Measurements from ENCODE around the gene IRF4. TPM values are rescaled to one million over a fixed set of nuclear protein-coding genes. Genes with fewer than 3 reads are reported as not detected.

IRF4 gene
- total RNA-seq, 1 experiment from 2014 or later = 0.37 TPM

DNA sequence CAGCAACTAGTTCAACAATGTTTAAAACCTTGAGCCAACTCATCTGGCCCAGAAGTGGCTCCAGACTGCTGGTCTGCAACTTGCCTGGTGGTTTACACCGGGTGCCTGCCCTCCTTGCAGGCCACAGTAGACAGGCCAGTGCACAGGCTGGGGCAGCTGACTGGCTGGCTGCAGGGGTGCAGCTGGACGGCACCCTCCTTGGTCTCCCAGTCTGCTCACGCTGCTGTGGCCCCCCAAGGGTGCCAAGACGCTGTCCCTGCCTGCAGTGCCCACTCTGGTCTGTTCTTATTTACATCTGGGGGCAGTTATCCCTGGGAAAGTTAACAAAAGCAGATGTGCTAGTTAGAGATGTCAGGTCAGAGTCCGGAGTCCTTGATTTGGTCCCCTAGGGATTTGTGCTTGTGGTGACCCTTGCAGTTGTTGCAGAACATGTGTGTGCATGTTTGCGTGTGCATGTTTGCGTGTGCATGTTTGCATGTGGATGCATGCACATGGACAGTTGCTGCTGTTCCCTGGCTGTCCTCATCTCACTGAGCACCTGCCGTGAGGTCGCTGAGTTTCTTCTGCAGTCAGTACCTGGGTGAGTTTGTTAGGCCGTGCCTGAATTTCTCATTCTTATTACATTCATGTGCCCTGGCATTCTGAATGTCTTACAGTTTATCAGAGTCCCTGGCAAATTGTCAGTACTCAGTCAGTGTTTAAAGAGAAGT, 48.2 kb upstream of the IRF4 start:
- H3K4me1 ChIP-seq (ENCODE audit: insufficient read depth, low read length, poor library complexity, severe bottlenecking) = no peaks in the 10 kb centered on the region
- no TSS peak for BruUV-seq (replicated peaks)
- DNase-seq (ENCODE audit: low spot score) = no peak
- H3K36me3 ChIP-seq (ENCODE audit: insufficient read depth, low read length, poor library complexity, severe bottlenecking) = no peaks in the 10 kb centered on the region
- no peak for TF ChIP-seq EZH2 (IDR thresholded peaks at IDR 0.05; ENCODE audit: borderline replicate concordance, low read depth, low read length, poor library complexity, severe bottlenecking)
- TF ChIP-seq, protein P1, sequence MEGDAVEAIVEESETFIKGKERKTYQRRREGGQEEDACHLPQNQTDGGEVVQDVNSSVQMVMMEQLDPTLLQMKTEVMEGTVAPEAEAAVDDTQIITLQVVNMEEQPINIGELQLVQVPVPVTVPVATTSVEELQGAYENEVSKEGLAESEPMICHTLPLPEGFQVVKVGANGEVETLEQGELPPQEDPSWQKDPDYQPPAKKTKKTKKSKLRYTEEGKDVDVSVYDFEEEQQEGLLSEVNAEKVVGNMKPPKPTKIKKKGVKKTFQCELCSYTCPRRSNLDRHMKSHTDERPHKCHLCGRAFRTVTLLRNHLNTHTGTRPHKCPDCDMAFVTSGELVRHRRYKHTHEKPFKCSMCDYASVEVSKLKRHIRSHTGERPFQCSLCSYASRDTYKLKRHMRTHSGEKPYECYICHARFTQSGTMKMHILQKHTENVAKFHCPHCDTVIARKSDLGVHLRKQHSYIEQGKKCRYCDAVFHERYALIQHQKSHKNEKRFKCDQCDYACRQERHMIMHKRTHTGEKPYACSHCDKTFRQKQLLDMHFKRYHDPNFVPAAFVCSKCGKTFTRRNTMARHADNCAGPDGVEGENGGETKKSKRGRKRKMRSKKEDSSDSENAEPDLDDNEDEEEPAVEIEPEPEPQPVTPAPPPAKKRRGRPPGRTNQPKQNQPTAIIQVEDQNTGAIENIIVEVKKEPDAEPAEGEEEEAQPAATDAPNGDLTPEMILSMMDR (conservative IDR thresholded peaks at IDR 0.05; ENCODE audit: low read depth, low read length) = no peak
- peaks cover 14% of the 10 kb centered on the region for H3K9me3 ChIP-seq (ENCODE audit: low read depth, low read length, poor library complexity, severe bottlenecking)
- H3K27me3 ChIP-seq (replicated peaks; ENCODE audit: insufficient read depth, low read depth, low read length, poor library complexity) = no peaks in the 10 kb centered on the region
- H3K4me3 ChIP-seq (ENCODE audit: low read depth, low read length, poor library complexity, severe bottlenecking) = no peak overlapping the region
- H3K27ac ChIP-seq (ENCODE audit: low read depth, low read length, poor library complexity, severe bottlenecking) = no peak overlapping the region
- intact Hi-C loops (cut with micrococcal nuclease; ENCODE audit: unreplicated experiment) = no loop called here
- POLR2A ChIA-PET (ENCODE audit: low non-redundant PET) = no interaction called here
- CTCF ChIA-PET = no interaction called here

GRCh38 chr6:343960-344815, 47.4 kb upstream of the IRF4 start:
- H3K4me3 ChIP-seq (ENCODE audit: low read depth, low read length, poor library complexity, severe bottlenecking) = no peak overlapping the region
- ChIA-PET CTCF (no interaction called here), POLR2A (ENCODE audit: low non-redundant PET) (no interaction called here)
- H3K4me1 ChIP-seq (ENCODE audit: insufficient read depth, low read length, poor library complexity, severe bottlenecking) = no peaks in the 10 kb centered on the region
- no peaks in the 10 kb centered on the region for H3K27me3 ChIP-seq (replicated peaks; ENCODE audit: insufficient read depth, low read depth, low read length, poor library complexity)
- H3K27ac ChIP-seq (ENCODE audit: low read depth, low read length, poor library complexity, severe bottlenecking) = no peak overlapping the region
- no TSS peak for BruUV-seq (replicated peaks)
- no peaks in the 10 kb centered on the region for H3K36me3 ChIP-seq (ENCODE audit: insufficient read depth, low read length, poor library complexity, severe bottlenecking)
- intact Hi-C loops (cut with micrococcal nuclease; ENCODE audit: unreplicated experiment) = no loop called here
- H3K9me3 ChIP-seq (ENCODE audit: low read depth, low read length, poor library complexity, severe bottlenecking) = peaks cover 14% of the 10 kb centered on the region
- DNase-seq (ENCODE audit: low spot score) = no peak
- no peak for TF ChIP-seq EZH2 (IDR thresholded peaks at IDR 0.05; ENCODE audit: borderline replicate concordance, low read depth, low read length, poor library complexity, severe bottlenecking)
- TF ChIP-seq, protein P1 (conservative IDR thresholded peaks at IDR 0.05; ENCODE audit: low read depth, low read length) = no peak

DNA sequence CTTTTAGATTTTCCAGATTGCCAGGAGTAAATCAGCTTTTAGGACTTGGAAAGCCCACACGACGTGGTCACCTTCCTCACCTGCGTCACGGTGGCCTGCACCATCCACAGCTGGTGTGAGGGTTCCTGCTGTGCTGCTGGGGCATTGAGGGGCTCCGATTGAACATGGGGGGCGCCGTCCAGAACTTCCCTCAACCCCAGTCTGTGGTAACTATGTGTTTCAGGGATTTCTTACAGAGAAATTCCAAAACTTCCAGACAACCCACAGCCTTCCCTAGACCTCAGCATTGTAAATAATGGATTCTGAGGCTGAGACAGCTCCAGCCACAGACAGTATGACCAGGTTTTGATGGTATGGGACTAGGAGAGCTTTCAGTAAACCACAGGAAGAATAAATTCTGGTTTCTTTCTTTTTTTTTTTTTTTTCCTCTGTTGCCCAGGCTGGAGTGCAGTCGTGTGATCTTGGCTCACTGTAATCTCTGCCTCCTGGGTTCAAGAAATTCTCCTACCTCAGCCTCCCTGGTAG, 46.7 kb upstream of the IRF4 start:
- H3K27me3 ChIP-seq (replicated peaks; ENCODE audit: insufficient read depth, low read depth, low read length, poor library complexity) = no peaks in the 10 kb centered on the region
- intact Hi-C loops (cut with micrococcal nuclease; ENCODE audit: unreplicated experiment) = no loop called here
- POLR2A ChIA-PET (ENCODE audit: low non-redundant PET) = no interaction called here
- no peak for DNase-seq (ENCODE audit: low spot score)
- BruUV-seq (replicated peaks) = no TSS peak
- TF ChIP-seq, protein P1 (conservative IDR thresholded peaks at IDR 0.05; ENCODE audit: low read depth, low read length) = no peak
- TF ChIP-seq EZH2 (IDR thresholded peaks at IDR 0.05; ENCODE audit: borderline replicate concordance, low read depth, low read length, poor library complexity, severe bottlenecking) = no peak
- H3K4me3 ChIP-seq (ENCODE audit: low read depth, low read length, poor library complexity, severe bottlenecking) = no peak overlapping the region
- H3K9me3 ChIP-seq (ENCODE audit: low read depth, low read length, poor library complexity, severe bottlenecking) = peaks cover 11% of the 10 kb centered on the region
- H3K36me3 ChIP-seq (ENCODE audit: insufficient read depth, low read length, poor library complexity, severe bottlenecking) = no peaks in the 10 kb centered on the region
- CTCF ChIA-PET = no interaction called here
- H3K4me1 ChIP-seq (ENCODE audit: insufficient read depth, low read length, poor library complexity, severe bottlenecking) = no peaks in the 10 kb centered on the region
- H3K27ac ChIP-seq (ENCODE audit: low read depth, low read length, poor library complexity, severe bottlenecking) = no peak overlapping the region

Measured in A673 (cell line).